ENCODE data around the gene FOXJ2. TPM values are rescaled to one million over a fixed set of nuclear protein-coding genes. Genes with fewer than 3 reads are reported as not detected.

Gene FOXJ2
- total RNA-seq, 1 donor from 2014 or later, result 9.4 TPM

- H3K9me3 ChIP-seq (ENCODE audit: control insufficient read depth in 3 of 3, low read length in 3 of 3), result no peaks in the 10 kb centered on the region
- peaks cover 0 to 2% (median 0%) of the 10 kb centered on the region in 3 donors for H3K4me1 ChIP-seq (ENCODE audit: control insufficient read depth in 3 of 3, insufficient read depth in 3 of 3, low read length in 3 of 3)
- H3K36me3 ChIP-seq (ENCODE audit: control insufficient read depth in 3 of 3, insufficient read depth in 3 of 3, low read length in 3 of 3), result peaks cover 25 to 51% (median 47%) of the 10 kb centered on the region in 3 donors
- no peak overlapping the region for H3K27ac ChIP-seq (ENCODE audit: low read depth, low read length)
- no peak overlapping the region for H3K9ac ChIP-seq (ENCODE audit: low read depth in 1 of 3, low read length in 3 of 3)
- no peaks in the 10 kb centered on the region for H3K27me3 ChIP-seq (ENCODE audit: control insufficient read depth in 3 of 3, insufficient read depth in 3 of 3, low read length in 3 of 3)
- H3K4me3 ChIP-seq (ENCODE audit: low read length in 3 of 3), result no peak overlapping the region
These were observed 57.2 kb downstream of the FOXJ2 start for GRCh38 chr12:8089716-8090115.

- Histone ChIP-seq H3K4me1 (ENCODE audit: control insufficient read depth in 3 of 3, insufficient read depth in 3 of 3, low read length in 3 of 3) (no peaks in the 10 kb centered on the region), H3K27ac (ENCODE audit: low read depth, low read length) (no peak overlapping the region), H3K27me3 (ENCODE audit: control insufficient read depth in 3 of 3, insufficient read depth in 3 of 3, low read length in 3 of 3) (no peaks in the 10 kb centered on the region), H3K9me3 (ENCODE audit: control insufficient read depth in 3 of 3, low read length in 3 of 3) (no peaks in the 10 kb centered on the region), H3K36me3 (ENCODE audit: control insufficient read depth in 3 of 3, insufficient read depth in 3 of 3, low read length in 3 of 3) (peaks cover 43 to 82% (median 70%) of the 10 kb centered on the region in 3 donors), H3K9ac (ENCODE audit: low read depth in 1 of 3, low read length in 3 of 3) (no peak overlapping the region), H3K4me3 (ENCODE audit: low read length in 3 of 3) (no peak overlapping the region)
These were observed 60.8 kb downstream of the FOXJ2 start for GRCh38 chr12:8093291-8093690.

- no peak overlapping the region for H3K27ac ChIP-seq (ENCODE audit: low read depth, low read length)
- H3K4me1 ChIP-seq (ENCODE audit: control insufficient read depth in 3 of 3, insufficient read depth in 3 of 3, low read length in 3 of 3), result no peaks in the 10 kb centered on the region
- H3K4me3 ChIP-seq (ENCODE audit: low read length in 3 of 3), result no peak overlapping the region
- H3K9ac ChIP-seq (ENCODE audit: low read depth in 1 of 3, low read length in 3 of 3), result no peak overlapping the region
- H3K36me3 ChIP-seq (ENCODE audit: control insufficient read depth in 3 of 3, insufficient read depth in 3 of 3, low read length in 3 of 3), result peaks cover 43 to 64% (median 54%) of the 10 kb centered on the region in 3 donors
- H3K9me3 ChIP-seq (ENCODE audit: control insufficient read depth in 3 of 3, low read length in 3 of 3), result no peaks in the 10 kb centered on the region
- no peaks in the 10 kb centered on the region for H3K27me3 ChIP-seq (ENCODE audit: control insufficient read depth in 3 of 3, insufficient read depth in 3 of 3, low read length in 3 of 3)
These were observed 63.9 kb downstream of the FOXJ2 start for GRCh38 chr12:8096281-8096915.

- no peaks in the 10 kb centered on the region for H3K4me1 ChIP-seq (ENCODE audit: control insufficient read depth in 3 of 3, insufficient read depth in 3 of 3, low read length in 3 of 3)
- no peak overlapping the region for H3K27ac ChIP-seq (ENCODE audit: low read depth, low read length)
- H3K36me3 ChIP-seq (ENCODE audit: control insufficient read depth in 3 of 3, insufficient read depth in 3 of 3, low read length in 3 of 3), result peaks cover 23 to 42% (median 33%) of the 10 kb centered on the region in 3 donors
- no peaks in the 10 kb centered on the region for H3K27me3 ChIP-seq (ENCODE audit: control insufficient read depth in 3 of 3, insufficient read depth in 3 of 3, low read length in 3 of 3)
- no peaks in the 10 kb centered on the region for H3K9me3 ChIP-seq (ENCODE audit: control insufficient read depth in 3 of 3, low read length in 3 of 3)
- no peak overlapping the region for H3K9ac ChIP-seq (ENCODE audit: low read depth in 1 of 3, low read length in 3 of 3)
- no peak overlapping the region for H3K4me3 ChIP-seq (ENCODE audit: low read length in 3 of 3)
These were observed 66.7 kb downstream of the FOXJ2 start for GRCh38 chr12:8099235-8099634.

Other genes with a start within 250 kb of the FOXJ2 start
- 0.52 TPM for gene NANOG, start 243.3 kb upstream of the FOXJ2 start, total RNA-seq
- 0.52 TPM for gene SLC2A14, start 159.8 kb upstream of the FOXJ2 start, total RNA-seq
- 49.6 TPM for gene SLC2A3, start 96.5 kb upstream of the FOXJ2 start, total RNA-seq
- gene C3AR1, start 33.6 kb downstream of the FOXJ2 start, total RNA-seq, result 7.8 TPM
- 25.1 TPM for gene NECAP1, start 49.6 kb downstream of the FOXJ2 start, total RNA-seq
- not detected for gene CLEC4A, start 90.9 kb downstream of the FOXJ2 start, total RNA-seq
- not detected for gene ZNF705A, start 124.3 kb downstream of the FOXJ2 start, total RNA-seq
- gene FAM90A1, start 194.9 kb downstream of the FOXJ2 start, total RNA-seq, result 0.52 TPM

All from skeletal muscle tissue (tissue), 4 donors.